ENCODE data around the gene SLC39A7.

GRCh38 chr6:33151050-33151449 is 49.6 kb upstream of the SLC39A7 start:
- TF ChIP-seq CTCF (conservative IDR thresholded peaks at IDR 0.05 in 1 of 2, IDR thresholded peaks at IDR 0.05 in 1 of 2; ENCODE audit: extremely low read depth in 1 of 2, insufficient read depth in 1 of 2, low read depth in 1 of 2, low read length in 2 of 2) = no peak
- no peak for TF ChIP-seq EZH2 (IDR thresholded peaks at IDR 0.05; ENCODE audit: borderline replicate concordance, low read length)

Data from mammary epithelial cell (primary cell).